DMS79 (cell line): Measurements from ENCODE around the gene PLCD1.
"Not testable (repeated sequence)": the region's sequence is repeated elsewhere in the genome, so short reads cannot be mapped to it uniquely, and the experiment has no call there.

ENCODE experiments used
- DNase-seq: peaks from one replicate; lab custom pipeline; 2025; lab: John Stamatoyannopoulos, UW

The PLCD1 gene

GRCh38 chr3:38036906-38037305 lies 7.5 kb upstream of the PLCD1 start:
- DNase-seq = no peak

GRCh38 chr3:38036286-38036685 lies 6.8 kb upstream of the PLCD1 start:
- no peak for DNase-seq

GRCh38 chr3:38034335-38034734 lies 4.9 kb upstream of the PLCD1 start:
- DNase-seq = not testable (repeated sequence)

DNA sequence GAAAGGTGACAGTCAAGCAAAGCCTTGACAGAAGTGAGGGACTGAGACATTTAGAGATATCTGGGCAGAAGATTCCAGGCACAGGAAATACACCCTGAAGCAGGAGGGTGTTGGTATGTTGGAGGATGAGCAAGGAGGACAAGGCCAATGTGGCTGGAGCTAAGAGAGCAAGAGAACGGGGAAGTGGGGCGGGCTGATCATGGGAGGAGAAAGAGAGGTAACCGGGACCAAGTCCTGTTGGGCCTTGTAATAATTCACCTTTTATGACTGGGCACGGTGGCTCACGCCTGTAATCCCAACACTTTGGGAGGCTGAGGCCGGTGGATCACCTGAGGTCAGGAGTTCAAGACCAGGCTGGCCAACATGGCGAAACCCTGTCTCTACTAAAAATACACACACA lies 4.1 kb upstream of the PLCD1 start:
- not testable (repeated sequence) for DNase-seq

GRCh38 chr3:38032328-38032865 lies 3.0 kb upstream of the PLCD1 start:
- no peak for DNase-seq

DNA sequence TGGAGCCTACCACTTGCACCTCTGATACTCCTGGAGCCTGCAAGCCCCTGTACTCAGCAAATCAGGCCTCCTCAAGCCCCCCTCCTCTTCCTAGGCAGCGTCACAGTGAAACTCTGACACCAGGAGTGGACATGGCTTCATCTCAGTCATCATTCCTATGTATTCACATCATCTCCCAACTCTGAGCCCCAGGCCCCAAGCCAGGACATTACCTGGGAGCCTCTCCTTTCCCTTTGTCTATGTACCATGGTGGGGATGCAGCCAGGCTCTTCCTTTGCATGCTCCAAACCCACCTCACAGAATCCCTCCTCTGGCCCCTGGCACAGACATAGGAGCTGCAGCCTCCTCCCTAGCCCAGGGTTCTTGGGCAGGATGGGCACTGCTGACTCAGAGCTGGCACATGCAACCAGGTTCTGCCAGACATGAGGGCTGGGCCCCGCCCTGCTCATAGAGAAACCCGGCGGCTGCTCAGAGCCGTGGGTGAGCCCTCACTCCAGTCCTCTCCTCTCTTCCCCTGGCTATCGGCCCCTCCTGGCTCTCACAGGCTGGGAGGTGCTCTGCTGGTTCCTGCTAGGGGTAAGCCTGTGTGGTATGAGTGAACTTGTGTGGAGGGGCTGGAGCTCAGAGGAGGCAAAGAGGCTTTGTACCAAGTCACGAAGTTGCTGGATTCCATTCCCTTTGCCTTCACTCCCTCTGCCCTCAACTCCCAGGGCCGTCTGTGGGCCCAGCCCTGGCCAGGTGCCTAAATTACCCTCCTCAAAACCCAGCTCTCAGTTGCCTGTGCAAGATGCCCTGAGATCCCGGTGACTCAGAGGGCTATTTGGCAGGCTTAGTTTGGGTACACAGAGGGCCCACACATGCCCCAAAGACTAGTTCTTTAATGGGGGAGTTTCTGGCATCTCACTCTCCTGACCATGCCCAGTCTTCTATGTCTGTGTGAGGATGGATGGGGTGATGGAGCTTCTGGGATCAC lies 1.9 kb upstream of the PLCD1 start:
- DNase-seq = no peak

GRCh38 chr3:38030126-38031021 lies 932 bp upstream of the PLCD1 start:
- no peak for DNase-seq

DNA sequence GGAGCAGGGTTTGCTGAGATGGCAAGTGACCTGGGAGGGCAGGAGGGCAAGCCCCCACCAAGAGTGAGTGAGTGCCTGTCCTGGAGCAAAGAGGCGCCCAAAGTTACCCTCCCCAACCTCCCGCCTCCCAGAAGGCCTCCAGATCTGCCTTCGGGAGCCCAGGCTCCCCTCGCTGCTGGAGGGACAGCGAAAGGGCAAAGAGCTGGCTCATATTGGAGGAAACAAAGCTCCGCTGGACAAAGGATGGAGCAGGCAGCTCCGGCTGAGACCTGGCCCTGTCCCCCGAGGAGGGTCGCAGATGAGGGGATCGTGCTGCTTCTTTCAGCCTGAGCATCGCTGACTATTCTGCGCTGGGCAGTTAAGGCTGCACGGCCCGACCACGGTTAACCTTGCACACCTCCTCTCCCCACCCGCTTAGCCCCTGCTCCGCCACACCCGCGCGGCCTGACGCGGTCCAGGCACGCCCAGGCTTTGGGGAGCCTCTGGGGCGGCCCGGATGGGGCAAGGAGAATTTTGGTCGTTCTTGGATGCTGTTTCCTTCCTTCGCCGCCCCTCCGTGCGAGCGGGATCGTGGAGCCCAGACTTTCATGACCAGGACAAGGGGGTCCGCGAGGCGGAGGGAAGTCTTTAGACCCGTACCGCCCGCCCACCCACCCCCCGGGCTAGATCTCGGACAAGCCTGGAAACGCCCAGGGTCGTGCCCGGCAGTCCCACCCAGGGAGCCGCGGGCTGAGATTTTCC lies 651 bp downstream of the PLCD1 start:
- no peak for DNase-seq

- no peak for DNase-seq
Measured at GRCh38 chr3:38027466-38028465, 1.7 kb downstream of the PLCD1 start.

DNA sequence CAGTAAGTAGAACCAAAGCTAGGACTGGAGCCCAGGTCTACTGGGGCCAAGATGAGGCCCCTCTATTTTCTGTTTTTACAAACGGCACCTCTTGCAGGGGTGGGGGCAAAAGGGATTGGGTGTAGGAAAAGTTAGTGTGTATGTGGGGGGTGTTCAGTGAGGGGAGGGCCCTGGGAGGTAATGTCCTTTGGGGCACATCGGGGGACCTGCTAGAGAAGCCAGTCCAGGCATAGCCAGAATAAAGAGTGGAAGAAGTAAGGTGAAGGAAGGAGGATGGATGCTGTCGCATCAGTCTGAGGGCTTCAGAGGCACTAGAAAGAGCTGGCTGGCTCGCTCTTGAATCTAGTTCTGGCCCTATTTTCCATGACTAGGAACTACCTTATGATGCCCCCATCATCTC lies 2.6 kb downstream of the PLCD1 start:
- no peak for DNase-seq

- DNase-seq = no peak
Measured at GRCh38 chr3:38022896-38023709, 6.3 kb downstream of the PLCD1 start.

DNA sequence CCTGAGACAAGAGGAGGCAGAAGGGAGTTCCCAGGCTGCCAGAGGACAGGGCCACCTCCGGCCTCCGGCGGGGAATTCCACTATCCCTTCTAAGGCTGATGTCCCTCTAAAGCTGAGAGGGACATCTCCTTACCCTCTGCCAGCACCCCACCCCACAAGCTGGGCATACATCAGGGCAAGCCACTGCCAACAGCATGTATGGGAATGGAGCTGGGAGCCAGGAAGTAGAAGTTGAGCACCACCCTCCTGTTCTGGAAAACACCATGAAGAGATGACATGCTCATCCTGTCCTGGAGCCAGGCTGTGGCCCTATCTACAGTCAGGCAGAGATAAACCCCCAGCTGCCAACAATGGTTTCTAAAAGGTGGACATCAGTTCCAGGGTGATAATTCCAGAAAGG lies 7.1 kb downstream of the PLCD1 start:
- no peak for DNase-seq

DNA sequence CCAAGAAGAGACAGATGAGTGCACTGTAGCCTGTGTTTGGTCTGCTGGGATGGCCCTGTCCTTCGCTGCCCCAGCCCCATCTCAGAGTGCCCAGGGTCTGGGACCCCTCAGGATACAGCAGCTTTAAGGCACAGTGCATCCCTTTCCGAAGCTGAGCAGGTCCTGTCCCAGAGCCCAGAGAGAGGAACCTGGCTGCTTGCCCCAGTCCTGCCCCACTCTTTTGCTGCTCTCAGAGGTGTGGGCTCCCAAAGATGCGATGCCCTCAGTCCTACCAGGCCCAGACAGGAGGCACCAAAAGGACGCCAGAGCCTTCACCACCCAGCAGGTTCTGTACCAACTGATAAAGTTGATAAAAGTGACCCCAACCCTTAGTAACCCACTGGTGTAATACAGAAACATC lies 8.2 kb downstream of the PLCD1 start:
- no peak for DNase-seq

GRCh38 chr3:38020342-38020726 lies 9.1 kb downstream of the PLCD1 start:
- DNase-seq = no peak

DNA sequence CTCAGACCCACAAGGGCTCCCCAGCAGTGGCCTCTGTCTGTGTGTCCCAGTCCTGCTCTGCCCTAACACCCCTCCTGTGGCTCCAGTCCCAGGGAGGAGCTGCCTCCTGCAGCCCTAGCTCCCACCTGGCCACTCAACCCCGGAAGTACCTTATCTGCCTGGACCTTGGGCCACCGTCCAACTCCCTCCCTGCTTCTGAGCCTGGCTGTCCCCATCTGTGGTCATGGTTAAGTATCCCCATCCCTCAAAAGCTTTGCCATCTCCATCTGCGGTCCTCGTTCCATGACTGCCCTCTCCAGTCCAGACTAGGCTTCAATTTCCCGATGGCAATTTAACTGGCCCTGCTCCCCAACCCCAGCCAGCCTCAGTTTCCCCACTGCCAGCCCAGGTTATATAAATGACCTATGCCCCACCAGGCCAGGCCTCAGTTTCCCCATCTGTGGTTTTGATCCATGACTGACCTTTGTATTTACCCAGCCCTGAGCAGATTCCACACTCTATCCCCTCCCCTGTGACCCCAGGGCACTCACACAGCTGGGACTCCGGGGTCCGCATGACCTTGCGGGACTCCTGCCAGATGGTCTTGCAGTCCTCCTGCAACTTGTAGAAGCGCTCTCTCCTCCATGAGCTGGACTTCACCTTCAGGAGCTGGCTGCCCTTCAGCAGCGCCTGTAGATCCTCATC lies 9.6 kb downstream of the PLCD1 start:
- DNase-seq = no peak

DNA sequence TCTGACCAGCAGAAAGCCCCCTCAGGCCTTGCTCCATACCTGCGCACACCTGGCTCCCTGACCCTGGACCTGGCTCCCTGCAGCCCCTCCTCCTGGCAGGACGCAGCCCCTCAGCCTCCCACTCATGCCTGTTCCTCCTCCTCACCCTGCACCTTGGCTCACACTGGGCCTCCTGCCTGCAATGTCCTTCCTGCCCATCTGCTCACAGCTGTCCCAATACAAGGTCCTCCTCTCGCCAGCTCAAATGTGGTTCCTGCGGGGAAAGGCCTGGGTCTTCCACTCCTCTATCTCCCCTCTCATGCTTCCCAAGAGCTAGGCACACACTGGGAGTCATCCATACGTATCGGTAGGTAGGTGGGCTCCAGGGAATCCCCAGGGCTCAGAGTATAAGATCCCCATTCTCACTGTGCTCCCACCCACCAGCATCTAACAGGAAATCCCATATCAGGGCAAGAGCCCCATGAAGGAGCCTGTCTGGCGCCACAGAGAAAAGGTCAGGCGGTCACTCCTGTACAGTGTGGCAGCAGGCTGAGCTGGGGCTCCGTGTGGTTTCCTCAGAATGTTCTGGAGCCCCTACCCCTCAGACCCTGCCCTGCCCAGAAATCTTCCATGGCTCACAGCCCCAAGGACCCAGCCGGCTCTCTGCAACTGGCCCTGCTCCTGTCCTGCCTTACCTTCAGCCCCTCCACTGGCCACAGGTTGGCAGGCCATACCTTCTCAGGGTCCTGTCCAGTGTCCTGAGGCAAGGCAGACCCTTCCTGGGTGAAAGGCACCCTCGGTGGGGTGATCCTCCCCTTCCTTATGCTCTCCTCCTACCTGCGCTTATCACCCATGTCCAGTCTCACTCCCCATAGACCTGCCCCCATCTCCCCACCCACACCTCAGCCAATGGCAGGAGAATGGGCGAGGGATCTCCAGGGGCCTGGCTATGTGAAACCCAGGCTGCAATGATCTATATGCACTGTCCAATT lies 10.9 kb downstream of the PLCD1 start:
- DNase-seq = no peak

DNA sequence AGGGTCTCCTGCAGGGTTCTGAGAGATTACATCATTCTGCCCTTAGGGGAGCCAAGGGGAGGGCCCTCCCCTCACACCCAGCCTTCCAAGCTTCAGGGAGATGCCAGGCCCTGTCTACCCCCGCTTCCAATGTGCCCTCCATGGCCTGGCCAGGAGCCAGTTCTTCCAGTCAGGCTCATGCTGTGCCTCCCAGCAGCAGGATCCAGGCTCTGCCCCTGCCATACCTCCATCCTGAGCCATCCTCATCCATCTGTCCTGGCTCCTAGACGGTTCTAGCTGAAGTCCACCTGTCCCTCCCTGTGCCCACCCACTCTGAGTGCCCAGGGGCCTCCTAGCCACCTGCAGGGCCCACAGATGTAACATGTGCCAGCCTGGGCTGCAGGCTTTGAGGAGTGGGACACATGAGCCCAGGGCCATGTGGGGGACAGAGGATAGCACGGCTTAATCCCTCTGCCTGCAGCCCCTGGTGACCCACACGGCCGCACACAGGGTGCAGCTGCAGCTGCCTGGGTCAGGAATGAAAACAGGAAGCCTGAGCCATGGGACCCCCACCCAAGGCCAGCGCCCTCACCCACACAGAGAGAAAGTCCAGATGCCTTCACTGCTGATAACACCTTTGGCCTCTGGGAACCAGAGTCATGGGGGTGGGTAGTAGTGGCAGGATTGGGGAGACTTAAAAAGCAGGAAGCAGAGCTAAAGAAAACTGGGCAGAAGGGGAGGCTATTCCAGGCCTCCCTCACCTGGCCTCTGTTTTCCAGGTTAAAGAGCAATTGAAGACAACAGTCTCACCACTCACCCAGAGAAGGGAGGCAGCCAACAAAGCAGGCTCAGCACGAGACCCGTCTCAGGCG lies 11.8 kb downstream of the PLCD1 start:
- no peak for DNase-seq
